Measurements from ENCODE around the gene MUC5AC.

Gene MUC5AC

DNA sequence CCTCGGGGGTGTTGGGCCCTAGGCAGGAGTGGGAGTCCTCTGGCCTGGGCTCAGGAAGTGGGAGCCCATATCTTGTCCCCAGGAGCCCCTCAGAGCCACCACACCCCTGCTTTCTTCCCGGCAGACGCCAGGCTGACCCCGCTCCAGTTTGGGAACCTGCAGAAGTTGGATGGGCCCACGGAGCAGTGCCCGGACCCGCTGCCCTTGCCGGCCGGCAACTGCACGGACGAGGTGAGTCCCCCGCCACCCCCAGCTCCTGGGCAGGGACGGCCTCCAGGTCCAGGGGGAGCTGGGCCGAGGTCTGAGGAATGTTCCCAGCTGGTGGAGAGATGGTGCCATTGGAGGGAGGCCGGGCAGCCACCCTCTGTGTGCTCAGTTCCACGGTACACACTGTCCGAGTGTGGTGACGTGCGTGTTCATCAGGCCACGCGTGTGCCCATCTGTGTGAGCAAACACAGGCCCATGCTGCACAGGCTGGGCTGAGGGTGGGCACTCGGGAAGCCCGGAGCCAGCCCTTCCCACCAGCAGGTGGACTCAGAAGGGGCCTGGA, 69.9 kb downstream of the MUC5AC start:
- DNase-seq = no peak

DNA sequence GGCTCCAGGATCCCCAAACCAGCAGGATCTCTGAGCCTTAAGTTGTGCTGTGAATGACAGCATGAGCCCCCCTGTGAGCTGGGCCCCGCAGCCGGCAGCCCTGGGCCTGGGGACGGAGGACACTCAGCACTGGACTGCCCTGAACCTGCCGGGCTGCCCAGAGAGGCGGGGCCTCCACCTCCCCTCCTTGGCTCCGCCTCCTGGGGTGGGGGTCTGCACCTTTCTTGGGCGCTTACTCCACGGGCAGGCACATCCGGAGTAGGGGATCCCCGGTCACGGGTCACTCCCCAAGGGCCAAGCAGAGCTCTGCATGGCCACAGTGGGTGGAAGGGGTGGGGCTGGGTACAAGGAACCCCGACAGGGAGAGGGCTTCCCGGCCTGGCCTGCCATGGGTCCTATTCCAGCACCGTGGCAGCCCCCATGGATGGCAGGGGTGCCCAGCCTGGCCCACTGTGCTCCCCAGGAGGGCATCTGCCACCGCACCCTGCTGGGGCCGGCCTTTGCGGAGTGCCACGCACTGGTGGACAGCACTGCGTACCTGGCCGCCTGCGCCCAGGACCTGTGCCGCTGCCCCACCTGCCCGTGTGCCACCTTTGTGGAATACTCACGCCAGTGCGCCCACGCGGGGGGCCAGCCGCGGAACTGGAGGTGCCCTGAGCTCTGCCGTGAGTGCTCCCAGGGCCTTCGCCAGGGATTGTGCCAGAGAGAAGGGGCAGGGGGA, 70.5 kb downstream of the MUC5AC start:
- DNase-seq = no peak

DNA sequence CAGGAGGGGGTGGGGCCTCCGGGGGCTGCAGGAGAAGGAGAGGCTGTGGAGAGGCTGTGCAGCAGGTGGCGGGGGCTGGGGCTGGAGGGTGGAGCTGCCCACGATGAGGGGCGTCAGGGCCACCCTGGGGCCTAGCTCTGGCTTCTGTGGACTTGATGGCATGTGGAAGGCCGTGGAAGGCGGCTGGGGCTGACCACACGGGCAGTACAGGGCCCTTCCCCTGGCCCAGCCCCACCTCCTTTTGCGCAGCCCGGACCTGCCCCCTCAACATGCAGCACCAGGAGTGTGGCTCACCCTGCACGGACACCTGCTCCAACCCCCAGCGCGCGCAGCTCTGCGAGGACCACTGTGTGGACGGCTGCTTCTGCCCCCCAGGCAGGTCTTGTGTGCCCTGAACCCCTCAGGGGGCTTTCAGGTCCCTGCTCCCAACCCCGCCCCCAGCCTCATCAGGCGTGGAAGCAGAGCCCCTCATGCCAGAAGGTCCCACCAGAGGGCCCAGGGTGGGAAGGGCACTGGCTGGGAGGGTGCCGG, 71.2 kb downstream of the MUC5AC start:
- no peak for DNase-seq

DNA sequence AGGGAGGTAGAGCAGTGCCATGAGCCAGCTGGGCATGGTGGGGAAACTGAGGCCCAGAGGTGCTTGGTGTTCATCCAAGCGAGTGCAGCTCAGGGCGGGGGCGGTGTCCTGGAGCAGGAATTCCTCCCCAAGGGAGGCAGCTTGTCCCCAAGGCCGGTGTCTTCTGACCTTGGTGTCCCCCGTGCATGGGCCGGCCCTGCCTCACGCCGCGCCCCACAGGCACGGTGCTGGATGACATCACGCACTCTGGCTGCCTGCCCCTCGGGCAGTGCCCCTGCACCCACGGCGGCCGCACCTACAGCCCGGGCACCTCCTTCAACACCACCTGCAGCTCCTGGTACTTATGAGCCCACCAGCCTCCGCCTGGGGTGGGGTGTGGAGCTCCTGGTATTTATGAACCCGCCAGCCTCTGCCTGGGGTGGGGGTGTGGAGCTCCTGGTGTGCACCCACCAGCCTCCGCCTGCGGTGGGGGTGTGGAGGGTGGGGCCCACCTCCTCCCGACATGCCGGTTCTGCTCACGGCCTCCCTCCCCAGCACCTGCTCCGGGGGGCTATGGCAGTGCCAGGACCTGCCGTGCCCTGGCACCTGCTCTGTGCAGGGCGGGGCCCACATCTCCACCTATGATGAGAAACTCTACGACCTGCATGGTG, 71.8 kb downstream of the MUC5AC start:
- DNase-seq = no peak

DNA sequence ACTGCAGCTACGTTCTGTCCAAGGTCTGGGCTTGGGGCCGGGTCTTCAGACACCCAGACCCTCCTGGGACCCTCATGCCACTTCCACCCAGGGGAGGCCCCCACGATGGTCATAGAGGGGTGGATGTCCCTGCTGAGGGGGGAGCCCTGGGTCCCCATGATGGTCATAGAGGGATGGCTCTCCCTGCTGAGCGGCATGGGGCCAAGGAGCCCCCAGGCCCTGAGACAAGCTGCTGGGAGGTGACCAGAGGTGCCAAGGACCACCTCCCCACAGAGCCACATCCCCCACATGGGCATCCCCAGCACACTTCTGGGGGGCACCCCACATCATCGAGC, 72.3 kb downstream of the MUC5AC start:
- DNase-seq = no peak

DNA sequence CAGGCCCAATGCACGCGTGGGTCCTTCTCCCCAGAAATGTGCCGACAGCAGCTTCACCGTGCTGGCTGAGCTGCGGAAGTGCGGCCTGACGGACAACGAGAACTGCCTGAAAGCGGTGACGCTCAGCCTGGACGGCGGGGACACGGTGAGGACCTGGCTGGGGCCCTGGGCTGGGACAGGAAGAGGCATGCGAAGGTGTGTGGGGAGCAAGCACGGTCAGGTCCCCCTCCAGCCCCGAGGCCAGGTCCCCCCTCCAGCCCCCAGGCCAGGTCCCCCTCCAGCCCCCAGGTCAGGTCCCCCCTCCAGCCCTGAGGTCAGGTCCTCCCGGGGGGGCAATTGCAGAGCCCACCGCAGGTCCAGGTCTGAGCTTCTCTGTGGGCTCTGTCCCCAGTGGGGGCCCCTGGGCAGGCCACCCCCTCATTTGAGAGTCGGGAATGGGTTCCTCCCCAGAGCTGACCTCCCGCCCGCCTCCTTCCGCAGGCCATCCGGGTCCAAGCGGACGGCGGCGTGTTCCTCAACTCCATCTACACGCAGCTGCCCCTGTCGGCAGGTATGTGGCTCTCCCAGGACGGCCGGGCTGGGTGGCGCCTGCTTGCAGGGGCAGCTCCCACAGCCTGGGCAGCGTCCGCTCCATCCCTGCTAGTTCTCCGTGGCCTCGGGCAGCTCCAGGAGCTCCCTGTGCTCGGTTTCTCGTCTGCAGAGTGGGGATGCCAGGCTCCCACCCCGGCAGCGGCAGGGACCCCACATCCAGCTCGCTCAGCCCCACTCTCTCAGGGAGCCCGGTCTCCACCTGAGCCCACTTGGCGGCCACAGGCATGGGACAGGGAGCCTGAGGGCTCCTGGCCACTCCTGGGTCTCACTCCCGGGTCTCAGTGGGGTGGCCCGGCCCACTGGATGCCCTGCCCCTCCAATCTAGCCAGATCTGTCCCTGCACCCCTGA, 73.0 kb downstream of the MUC5AC start:
- DNase-seq = no peak

DNA sequence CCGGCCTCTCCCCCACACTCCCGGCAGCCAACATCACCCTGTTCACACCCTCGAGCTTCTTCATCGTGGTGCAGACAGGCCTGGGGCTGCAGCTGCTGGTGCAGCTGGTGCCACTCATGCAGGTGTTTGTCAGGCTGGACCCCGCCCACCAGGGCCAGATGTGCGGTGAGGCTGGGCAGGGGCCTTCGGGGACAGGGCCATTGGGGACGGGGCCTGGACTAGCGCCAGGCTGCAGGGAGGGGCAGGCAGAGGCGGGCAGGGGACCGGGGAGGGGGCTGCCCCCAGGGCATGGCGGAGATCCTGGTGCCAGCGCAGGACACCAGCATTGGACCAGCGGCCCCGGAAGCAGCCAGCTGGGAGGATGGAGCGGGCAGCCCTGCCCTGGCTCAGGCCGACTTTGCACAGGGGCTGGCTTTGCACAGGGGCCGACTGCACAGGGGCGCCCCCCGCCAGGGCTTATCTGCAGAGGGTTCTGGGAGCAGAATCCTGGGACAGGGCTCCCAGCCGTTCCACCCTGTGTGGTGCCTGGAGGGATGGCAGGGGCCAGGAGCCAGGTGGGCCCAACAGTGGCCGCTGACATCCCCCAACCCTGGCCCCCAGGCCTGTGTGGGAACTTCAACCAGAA, 73.8 kb downstream of the MUC5AC start:
- no peak for DNase-seq

DNA sequence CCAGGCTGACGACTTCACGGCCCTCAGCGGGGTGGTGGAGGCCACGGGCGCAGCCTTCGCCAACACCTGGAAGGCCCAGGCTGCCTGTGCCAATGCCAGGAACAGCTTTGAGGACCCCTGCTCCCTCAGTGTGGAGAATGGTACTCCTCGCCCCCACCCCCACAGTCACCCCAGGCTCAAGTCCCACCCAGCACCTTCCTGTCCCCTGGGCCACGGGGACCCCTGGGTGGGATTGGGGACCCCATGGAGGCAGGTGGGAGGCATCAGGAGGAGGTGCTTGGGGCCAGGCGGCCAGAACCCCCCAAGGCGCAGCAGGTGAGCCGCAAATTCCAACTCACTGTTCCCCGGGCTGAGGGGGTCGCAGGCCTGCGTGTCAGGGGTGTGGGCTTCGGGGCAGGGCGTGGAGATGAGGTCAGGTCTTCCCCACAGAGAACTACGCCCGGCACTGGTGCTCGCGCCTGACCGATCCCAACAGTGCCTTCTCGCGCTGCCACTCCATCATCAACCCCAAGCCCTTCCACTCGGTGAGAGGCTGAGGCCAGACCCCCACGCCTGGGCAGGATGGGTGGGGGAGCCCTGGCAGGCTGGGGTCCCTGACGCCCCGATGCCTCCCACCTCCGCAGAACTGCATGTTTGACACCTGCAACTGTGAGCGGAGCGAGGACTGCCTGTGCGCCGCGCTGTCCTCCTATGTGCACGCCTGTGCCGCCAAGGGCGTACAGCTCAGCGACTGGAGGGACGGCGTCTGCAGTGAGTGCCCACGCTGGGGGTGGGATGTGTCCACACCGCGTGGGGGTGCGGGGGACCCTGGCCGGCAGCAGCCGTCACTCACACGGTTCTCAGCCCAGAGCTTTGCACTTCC, 74.5 kb downstream of the MUC5AC start:
- DNase-seq = no peak

DNA sequence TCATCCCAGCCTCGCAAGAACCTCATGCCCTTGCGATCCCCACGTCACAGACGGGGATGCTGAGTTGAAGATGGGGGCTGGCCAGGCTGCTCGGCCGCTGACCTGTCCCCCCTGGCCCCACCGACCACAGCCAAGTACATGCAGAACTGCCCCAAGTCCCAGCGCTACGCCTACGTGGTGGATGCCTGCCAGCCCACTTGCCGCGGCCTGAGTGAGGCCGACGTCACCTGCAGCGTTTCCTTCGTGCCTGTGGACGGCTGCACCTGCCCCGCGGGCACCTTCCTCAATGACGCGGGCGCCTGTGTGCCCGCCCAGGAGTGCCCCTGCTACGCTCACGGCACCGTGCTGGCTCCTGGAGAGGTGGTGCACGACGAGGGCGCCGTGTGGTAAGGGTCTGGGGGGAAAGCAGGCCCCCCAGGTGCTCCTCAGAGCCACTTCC, 75.1 kb downstream of the MUC5AC start:
- no peak for DNase-seq

DNA sequence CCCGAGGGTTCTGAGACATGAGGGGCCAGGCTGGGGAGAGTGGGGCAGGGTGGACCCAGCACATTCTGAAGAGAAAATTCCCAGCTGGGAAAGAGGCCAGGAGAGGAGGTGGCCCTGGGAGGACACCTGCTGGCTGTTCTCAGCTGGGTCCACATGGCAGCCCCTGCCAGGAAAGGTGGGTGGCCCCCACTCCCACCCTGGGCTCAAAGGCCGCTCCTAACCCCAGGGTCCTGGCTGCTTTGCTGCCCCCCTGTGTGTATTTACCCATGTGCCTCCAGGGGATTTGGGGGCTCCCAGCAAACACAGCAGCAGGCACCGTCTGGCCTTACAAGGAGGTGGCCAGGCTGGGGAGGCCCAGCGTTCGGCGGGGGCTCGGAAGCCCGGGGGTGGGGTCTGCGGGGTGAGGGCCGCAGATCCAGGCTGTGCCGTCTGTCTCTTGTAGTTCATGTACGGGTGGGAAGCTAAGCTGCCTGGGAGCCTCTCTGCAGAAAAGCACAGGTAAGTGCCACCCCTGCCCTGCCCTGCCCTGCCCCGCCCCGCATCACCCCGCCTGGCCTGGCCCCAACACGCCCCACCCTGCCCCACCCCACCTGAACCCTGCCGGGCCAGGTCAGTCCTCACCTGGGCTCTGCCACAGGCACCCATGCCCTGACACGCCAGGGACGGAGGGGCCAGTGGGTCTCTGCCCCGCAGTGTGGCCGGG, 75.7 kb downstream of the MUC5AC start:
- no peak for DNase-seq

DNA sequence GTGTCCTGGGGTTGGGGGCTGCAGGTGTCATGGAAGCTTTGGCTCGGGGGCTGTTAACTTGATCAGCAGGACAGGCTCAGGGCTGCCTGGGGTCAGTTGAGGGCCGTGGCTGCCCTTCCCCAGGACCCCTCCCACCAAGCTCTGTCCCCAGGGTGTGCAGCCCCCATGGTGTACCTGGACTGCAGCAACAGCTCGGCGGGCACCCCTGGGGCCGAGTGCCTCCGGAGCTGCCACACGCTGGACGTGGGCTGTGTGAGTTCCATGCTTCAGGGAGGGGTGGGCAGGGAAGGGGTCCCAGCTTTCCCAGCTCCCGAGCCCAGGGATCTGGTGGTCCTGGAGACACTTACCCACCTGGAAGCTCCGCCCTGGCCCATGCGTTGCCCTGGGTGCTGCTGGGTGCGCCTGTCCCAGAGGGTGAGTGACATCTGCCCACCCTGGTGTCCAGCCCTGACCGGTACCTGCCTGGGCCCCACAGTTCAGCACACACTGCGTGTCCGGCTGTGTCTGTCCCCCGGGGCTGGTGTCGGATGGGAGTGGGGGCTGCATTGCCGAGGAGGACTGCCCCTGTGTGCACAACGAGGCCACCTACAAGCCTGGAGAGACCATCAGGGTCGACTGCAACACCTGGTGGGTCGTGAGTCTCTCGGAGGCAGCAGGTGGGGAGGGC, 76.4 kb downstream of the MUC5AC start:
- DNase-seq = no peak

DNA sequence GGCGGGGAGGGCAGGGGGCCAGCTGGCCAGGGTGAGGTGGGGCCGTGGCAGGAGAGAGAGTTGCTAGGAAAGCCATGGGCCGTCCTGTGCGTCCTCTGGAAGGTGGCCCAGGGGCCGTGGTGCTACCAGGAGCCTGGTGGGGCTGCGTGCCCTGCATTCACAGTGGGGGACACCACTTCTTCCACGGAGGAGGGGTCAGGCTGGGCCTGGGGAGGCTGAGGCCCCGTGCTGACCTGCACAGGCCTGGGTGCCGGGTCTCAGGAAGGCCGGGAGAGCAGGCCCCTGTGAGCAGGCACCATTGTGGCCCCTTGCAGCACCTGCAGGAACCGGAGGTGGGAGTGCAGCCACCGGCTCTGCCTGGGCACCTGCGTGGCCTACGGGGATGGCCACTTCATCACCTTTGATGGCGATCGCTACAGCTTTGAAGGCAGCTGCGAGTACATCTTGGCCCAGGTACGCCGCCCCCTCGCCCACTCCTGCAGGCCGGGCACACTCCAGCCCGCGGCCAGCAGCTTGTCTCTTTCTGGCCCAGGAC, 77.1 kb downstream of the MUC5AC start:
- DNase-seq = no peak

DNA sequence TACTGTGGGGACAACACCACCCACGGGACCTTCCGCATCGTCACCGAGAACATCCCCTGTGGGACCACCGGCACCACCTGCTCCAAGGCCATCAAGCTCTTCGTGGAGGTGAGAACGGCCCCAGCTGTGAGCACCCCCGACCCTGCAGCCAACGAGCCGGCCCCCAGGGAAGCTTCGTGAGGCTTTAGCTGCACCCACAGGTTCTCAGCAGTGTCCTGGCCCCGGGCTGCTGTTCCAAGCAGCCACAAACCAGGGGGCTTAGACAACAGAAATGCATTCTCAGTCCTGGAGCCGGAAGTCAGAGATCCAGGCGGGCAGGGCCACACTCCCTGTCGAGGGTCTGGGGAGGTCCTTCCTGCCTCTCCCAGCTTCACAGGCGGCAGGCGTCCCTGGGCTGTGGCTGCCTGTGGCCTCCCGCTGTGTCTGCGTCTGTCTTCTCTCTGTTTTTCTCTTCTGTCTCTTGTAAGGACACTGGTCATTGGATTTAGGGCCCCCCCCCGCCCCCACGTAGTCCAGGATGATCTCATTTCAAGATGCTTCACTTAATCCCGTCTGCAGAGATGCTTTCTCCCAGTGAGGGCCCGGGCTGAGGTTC, 77.7 kb downstream of the MUC5AC start:
- DNase-seq = no peak

DNA sequence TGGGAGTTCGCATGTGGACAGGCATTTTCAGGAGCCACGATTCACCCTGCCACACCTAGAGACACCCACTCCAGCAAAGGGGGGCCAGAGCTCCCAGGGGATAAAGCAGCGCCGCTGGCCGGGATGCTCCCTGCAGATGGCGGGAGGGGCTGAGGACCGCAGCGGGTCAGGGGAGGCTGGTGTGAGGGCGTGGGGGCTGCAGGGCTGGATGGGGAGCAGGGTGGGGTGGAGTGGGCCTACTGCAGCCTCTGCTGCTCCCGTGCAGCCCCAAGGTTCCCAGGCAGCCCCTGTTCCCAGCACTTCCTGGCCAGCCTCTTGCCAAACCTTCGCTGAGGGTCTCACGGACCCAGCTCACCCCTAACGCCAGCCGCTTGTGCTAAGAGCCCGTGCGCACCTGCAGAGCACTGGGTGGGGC, 78.2 kb downstream of the MUC5AC start:
- DNase-seq = no peak

DNA sequence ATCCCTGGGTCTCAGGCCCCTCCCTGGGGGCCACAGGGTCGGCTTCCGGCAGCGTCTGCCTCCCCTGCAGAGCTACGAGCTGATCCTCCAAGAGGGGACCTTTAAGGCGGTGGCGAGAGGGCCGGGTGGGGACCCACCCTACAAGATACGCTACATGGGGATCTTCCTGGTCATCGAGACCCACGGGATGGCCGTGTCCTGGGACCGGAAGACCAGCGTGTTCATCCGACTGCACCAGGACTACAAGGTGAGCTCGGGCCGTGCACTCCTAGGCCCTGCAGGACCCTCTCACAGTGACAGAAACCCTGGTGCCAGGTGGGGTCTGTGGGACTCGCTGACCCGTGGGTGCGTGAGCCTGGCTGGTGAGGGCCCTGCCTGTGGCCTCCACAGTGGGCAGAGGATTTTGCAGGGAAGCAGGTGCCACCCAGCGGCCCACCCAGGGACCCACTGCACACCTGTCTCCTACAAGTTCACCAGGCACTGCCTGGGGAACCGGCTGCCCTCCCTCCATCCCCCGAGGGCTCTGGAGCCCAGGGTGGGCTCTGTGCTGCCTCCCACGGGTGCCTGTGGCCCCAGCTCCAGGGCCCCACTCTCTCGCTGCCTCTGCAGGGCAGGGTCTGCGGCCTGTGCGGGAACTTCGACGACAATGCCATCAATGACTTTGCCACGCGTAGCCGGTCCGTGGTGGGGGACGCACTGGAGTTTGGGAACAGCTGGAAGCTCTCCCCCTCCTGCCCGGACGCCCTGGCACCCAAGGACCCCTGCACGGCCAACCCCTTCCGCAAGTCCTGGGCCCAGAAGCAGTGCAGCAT, 78.8 kb downstream of the MUC5AC start:
- DNase-seq = no peak

DNA sequence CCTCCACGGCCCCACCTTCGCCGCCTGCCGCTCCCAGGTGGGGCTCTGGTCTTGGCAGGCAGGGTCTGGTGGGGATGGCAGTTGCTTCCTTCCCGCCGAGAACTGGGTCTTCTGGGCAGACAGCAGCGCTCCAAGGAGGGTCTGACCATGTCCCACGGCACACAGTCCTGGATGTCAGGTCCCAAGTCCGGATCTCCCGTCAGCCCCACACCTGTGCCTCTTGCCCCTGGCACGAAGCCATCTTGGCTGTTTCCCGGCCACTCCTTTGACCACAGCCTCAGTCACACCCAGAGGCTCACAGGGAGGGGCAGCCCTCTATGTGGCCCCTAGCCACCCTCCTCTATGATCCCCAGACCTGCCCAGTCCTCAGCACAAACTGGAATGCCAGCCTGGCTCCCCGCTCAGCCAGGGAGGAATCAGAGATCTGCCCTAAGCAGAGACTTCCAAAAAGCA, 79.4 kb downstream of the MUC5AC start:
- DNase-seq = no peak

DNA sequence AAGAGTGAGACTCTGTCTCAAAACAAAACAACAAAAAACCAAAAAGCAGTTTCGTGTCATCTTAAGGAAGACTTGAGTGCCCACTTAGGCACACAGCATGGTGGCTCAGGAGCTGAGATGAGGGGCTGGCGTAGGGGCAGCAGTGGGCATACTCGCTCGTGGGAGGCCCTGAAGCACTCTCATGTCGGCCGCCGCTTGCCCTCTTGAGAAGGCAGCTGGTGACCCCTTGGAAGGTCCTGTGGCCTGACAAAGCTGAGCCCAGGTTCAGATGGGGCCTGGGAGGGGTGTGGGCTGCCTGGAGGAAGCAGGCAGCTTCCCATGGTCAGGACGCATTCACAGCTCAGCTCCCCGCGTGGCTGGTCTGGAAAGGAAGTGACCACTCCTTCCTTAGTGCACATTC, 80.1 kb downstream of the MUC5AC start:
- DNase-seq = no peak

DNA sequence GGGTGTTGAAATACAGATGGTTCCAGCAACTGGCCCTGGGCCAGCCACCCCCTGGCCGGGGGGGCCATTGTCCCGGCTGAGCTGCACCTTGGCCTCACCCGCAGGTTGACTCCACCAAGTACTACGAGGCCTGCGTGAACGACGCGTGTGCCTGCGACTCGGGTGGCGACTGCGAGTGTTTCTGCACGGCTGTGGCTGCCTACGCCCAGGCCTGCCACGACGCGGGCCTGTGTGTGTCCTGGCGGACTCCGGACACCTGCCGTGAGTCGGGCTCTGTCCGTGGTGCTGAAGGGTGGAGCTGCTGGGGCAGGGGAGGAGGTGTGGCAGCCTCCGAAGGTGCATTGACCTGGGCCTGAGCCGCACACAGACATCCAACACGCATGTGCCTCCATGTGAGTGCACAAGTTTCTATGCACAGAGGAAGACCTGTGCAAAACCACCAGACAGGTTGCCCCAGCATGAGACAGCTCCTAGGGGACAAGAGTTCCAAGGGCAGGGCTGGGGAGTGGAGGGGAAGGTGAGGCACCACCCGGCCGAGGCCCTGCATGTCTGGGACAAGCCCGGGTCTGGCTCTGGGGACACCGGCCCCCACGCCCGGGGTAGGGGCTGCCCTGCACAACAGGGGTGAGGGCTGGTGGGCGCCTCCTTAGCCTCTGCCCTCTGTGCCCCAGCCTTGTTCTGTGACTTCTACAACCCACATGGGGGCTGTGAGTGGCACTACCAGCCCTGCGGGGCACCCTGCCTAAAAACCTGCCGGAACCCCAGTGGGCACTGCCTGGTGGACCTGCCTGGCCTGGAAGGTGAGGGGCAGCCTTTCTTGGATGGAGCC, 81.2 kb downstream of the MUC5AC start:
- DNase-seq = no peak
